BJ (cell line): Measurements from ENCODE around the gene DHX16. TPM values are rescaled to one million over a fixed set of nuclear protein-coding genes. Genes with fewer than 3 reads are reported as not detected.

Experiments used
- CTCF ChIA-PET: fragments of 350-600 bp; formaldehyde crosslinking; extraction: SDS; loops from one replicate; lab custom pipeline; 2021; ENCODE audit warnings: antibody characterized with exemption, inconsistent platforms; lab: Yijun Ruan, JAX
- POLR2A ChIA-PET: fragments of 300-600 bp; sonication (Branson Sonifier 250); formaldehyde crosslinking; extraction: SDS; loops from one replicate; lab custom pipeline; 2021; ENCODE audit warnings: antibody characterized with exemption; lab: Charles Lee
- DNase-seq: peaks from one replicate; pipeline ENCODE4 v3.0.0-alpha.2; 2011; ENCODE audit warnings: low read depth
- H3K27me3 ChIP-seq: 2 replicates; pipeline ENCODE4 v1.6.0; 2011; ENCODE audit warnings: low read length; ENCODE audit not compliant: control insufficient read depth, insufficient read depth
- H3K36me3 ChIP-seq: 2 replicates; pipeline ENCODE4 v1.5.1; 2011; ENCODE audit warnings: low read length; ENCODE audit not compliant: control insufficient read depth, insufficient read depth
- H3K4me3 ChIP-seq: 2 replicates; pipeline ENCODE4 v1.5.1; 2011; ENCODE audit warnings: low read depth, mild to moderate bottlenecking, control low read depth, low read length
- CTCF ChIP-seq: IDR thresholded peaks from 2 replicates; pipeline ENCODE4 v1.5.1; 2011; ENCODE audit warnings: low read depth, mild to moderate bottlenecking, control low read depth, inconsistent platforms, low read length, moderate library complexity; ENCODE audit not compliant: insufficient read depth
- polyA plus RNA-seq: library from polyadenylated mRNA; depleted of rRNA; stranded (reverse); fragments of >200 nt; gene quantifications from 2 replicates; pipeline ENCODE4 v1.2.3, GENCODE V29; 2011

DHX16 gene
- polyA plus RNA-seq, 1 experiment: 44.5 TPM

GRCh38 chr6:30641048-30641447, 31.8 kb downstream of the DHX16 start:
- Histone ChIP-seq H3K4me3 (no peak overlapping the region), H3K27me3 (no peaks in the 10 kb centered on the region), H3K36me3 (peaks cover 4% of the 10 kb centered on the region)
- POLR2A ChIA-PET: interaction anchor here (0.6 kb wide), 1 partner anchor 26 kb away, joined by 7 read pairs; no protein-coding TSS in a partner anchor
- no peak for TF ChIP-seq CTCF
- CTCF ChIA-PET: interaction anchor here (1.0 kb wide), 1 partner anchor 31 kb away, joined by 3 read pairs; no protein-coding TSS in a partner anchor
- no peak for DNase-seq

- ChIA-PET CTCF (interaction anchor here (1.0 kb wide), 1 partner anchor 31 kb away, joined by 3 read pairs; no protein-coding TSS in a partner anchor), POLR2A (no interaction called here)
- no peak for TF ChIP-seq CTCF
- Histone ChIP-seq H3K27me3 (no peaks in the 10 kb centered on the region), H3K36me3 (peaks cover 4% of the 10 kb centered on the region), H3K4me3 (no peak overlapping the region)
- no peak for DNase-seq
These were observed 32.3 kb downstream of the DHX16 start for GRCh38 chr6:30640481-30640880.

GRCh38 chr6:30635834-30636233, 37.0 kb downstream of the DHX16 start:
- no peak for DNase-seq
- Histone ChIP-seq H3K4me3 (no peak overlapping the region), H3K36me3 (peaks cover 3% of the 10 kb centered on the region), H3K27me3 (no peaks in the 10 kb centered on the region)
- no peak for TF ChIP-seq CTCF
- POLR2A ChIA-PET: no interaction called here
- CTCF ChIA-PET: no interaction called here

- no peaks in the 10 kb centered on the region for H3K27me3 ChIP-seq
- DNase-seq: no peak
- H3K36me3 ChIP-seq: peaks cover 15% of the 10 kb centered on the region
- CTCF ChIA-PET: interaction anchor here (0.8 to 1.7 kb wide), 4 partner anchors 8 to 114 kb away, joined by 3 to 6 read pairs (median 3); no protein-coding TSS in a partner anchor
- POLR2A ChIA-PET: interaction anchor here (0.7 to 1.0 kb wide), 2 partner anchors 11 to 52 kb away, joined by 5 to 9 read pairs; no protein-coding TSS in a partner anchor
- peak within 1 kb of the TSS; percentile 81 for H3K4me3 ChIP-seq
- peak; percentile 56 for TF ChIP-seq CTCF
These were observed 46.1 kb downstream of the DHX16 start, which contains the start of gene ATAT1 for GRCh38 chr6:30626484-30627366. Gene ATAT1 (plus strand): TSS chr6:30626874.

GRCh38 chr6:30625511-30625910, 47.3 kb downstream of the DHX16 start:
- CTCF ChIA-PET: interaction anchor here (1.2 to 1.7 kb wide), 3 partner anchors 9 to 98 kb away, joined by 3 to 6 read pairs (median 3); no protein-coding TSS in a partner anchor
- Histone ChIP-seq H3K36me3 (peaks cover 16% of the 10 kb centered on the region), H3K27me3 (no peaks in the 10 kb centered on the region), H3K4me3 (no peak overlapping the region)
- POLR2A ChIA-PET: interaction anchor here (1.0 kb wide), 1 partner anchor 10 kb away, joined by 9 read pairs; no protein-coding TSS in a partner anchor
- no peak for TF ChIP-seq CTCF
- DNase-seq: no peak
